ENCODE data around the gene INSC.

DNA sequence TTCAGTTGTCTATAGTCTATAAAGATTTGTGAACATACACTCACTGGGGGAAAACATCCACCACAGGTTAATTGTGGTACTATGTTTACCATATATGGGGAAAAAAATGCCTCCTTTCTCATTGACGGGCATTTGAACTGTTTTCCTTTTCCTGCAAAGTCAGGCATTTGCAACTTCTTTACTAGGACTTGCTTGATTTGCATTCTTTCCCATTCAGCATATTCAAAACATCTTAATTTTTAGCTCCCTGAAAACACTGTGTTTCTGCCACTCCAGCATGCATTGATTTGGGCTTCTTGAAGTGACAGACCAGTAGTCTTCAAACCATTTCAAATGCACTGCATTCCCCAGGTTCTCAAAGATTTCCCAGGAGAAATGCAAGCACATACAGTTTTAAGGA is 67.6 kb downstream of the INSC start:
- TF ChIP-seq POLR2A (IDR thresholded peaks at IDR 0.05), result no peak
- TF ChIP-seq, protein P1, sequence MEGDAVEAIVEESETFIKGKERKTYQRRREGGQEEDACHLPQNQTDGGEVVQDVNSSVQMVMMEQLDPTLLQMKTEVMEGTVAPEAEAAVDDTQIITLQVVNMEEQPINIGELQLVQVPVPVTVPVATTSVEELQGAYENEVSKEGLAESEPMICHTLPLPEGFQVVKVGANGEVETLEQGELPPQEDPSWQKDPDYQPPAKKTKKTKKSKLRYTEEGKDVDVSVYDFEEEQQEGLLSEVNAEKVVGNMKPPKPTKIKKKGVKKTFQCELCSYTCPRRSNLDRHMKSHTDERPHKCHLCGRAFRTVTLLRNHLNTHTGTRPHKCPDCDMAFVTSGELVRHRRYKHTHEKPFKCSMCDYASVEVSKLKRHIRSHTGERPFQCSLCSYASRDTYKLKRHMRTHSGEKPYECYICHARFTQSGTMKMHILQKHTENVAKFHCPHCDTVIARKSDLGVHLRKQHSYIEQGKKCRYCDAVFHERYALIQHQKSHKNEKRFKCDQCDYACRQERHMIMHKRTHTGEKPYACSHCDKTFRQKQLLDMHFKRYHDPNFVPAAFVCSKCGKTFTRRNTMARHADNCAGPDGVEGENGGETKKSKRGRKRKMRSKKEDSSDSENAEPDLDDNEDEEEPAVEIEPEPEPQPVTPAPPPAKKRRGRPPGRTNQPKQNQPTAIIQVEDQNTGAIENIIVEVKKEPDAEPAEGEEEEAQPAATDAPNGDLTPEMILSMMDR (IDR thresholded peaks at IDR 0.05), result no peak

Measured in body of pancreas (tissue), 4 donors.